GM10847 (cell line): Measurements from ENCODE around the gene G6PC2.

Experiments used
- POLR2A ChIP-seq: IDR thresholded peaks from 2 replicates; pipeline ENCODE4 v1.6.1; 2011; ENCODE audit not compliant: insufficient read length; ENCODE audit errors: extremely low read depth

G6PC2 gene

GRCh38 chr2:168897449-168897848, 3.6 kb upstream of the G6PC2 start:
- TF ChIP-seq POLR2A = no peak

- no peak for TF ChIP-seq POLR2A
Observed at GRCh38 chr2:168903888-168904287, 2.8 kb downstream of the G6PC2 start.

GRCh38 chr2:168904358-168904757, 3.3 kb downstream of the G6PC2 start:
- TF ChIP-seq POLR2A = no peak

- TF ChIP-seq POLR2A = no peak
Observed at GRCh38 chr2:168907940-168908662, 7.0 kb downstream of the G6PC2 start.

GRCh38 chr2:168910330-168910729, 9.2 kb downstream of the G6PC2 start:
- no peak for TF ChIP-seq POLR2A

- no peak for TF ChIP-seq POLR2A
Observed at GRCh38 chr2:168912466-168912865, 11.4 kb downstream of the G6PC2 start.

GRCh38 chr2:168912901-168913369, 11.8 kb downstream of the G6PC2 start:
- TF ChIP-seq POLR2A = no peak

- TF ChIP-seq POLR2A = no peak
Observed at GRCh38 chr2:168913495-168913894, 12.4 kb downstream of the G6PC2 start.

- TF ChIP-seq POLR2A = no peak
Observed at GRCh38 chr2:168915441-168916330, 14.6 kb downstream of the G6PC2 start.

GRCh38 chr2:168916331-168916675, 15.2 kb downstream of the G6PC2 start:
- TF ChIP-seq POLR2A = no peak

GRCh38 chr2:168920504-168921157, 19.5 kb downstream of the G6PC2 start:
- TF ChIP-seq POLR2A = no peak

- TF ChIP-seq POLR2A = no peak
Observed at GRCh38 chr2:168926621-168927386, 25.7 kb downstream of the G6PC2 start.

GRCh38 chr2:168928113-168928831, 27.2 kb downstream of the G6PC2 start:
- no peak for TF ChIP-seq POLR2A

- TF ChIP-seq POLR2A = no peak
Observed at GRCh38 chr2:168929031-168929430, 27.9 kb downstream of the G6PC2 start.
